WTC11 (cell line): ENCODE measurements around the gene CEP126. TPM values are rescaled to one million over a fixed set of nuclear protein-coding genes. Genes with fewer than 3 reads are reported as not detected.

Experiments used
- ATAC-seq: fragments of 200-7000 bp; cut with Tn5 transposase; 2 replicates; pipeline ENCODE4 v1.10.0; 2021; ENCODE audit warnings: mild to moderate bottlenecking, moderate library complexity
- CTCF ChIA-PET: fragments of 300-600 bp; sonication (Branson Sonifier 250); formaldehyde crosslinking; loops from one replicate; lab custom pipeline; 2021; ENCODE audit warnings: antibody characterized with exemption; lab: Charles Lee
- POLR2A ChIA-PET: fragments of 350-600 bp; sonication (Branson Sonifier 250); formaldehyde crosslinking; loops from one replicate; lab custom pipeline; 2021; ENCODE audit warnings: antibody characterized with exemption; lab: Charles Lee
- DNase-seq: peaks from one replicate; pipeline ENCODE4 v3.0.0; 2021; ENCODE audit warnings: low spot score
- H3K27ac Mint-ChIP-seq: 2 replicates; pipeline ENCODE4 v1.8.0; 2021; ENCODE audit warnings: mixed read lengths
- H3K27me3 Mint-ChIP-seq: 2 replicates; pipeline ENCODE4 v1.8.0; 2021; ENCODE audit warnings: low read depth, mild to moderate bottlenecking, moderate library complexity, mixed read lengths
- H3K36me3 Mint-ChIP-seq: 2 replicates; pipeline ENCODE4 v1.8.0; 2021; ENCODE audit warnings: mixed read lengths
- H3K4me1 Mint-ChIP-seq: 2 replicates; pipeline ENCODE4 v1.8.0; 2022; ENCODE audit warnings: mixed read lengths
- H3K4me3 Mint-ChIP-seq: 2 replicates; pipeline ENCODE4 v1.8.0; 2021; ENCODE audit warnings: mild to moderate bottlenecking, moderate library complexity, mixed read lengths
- H3K9me3 Mint-ChIP-seq: 2 replicates; pipeline ENCODE4 v1.8.0; 2021; ENCODE audit warnings: mixed read lengths
- ATF6 ChIP-seq: sonication (generic); formaldehyde crosslinking; IDR thresholded peaks from 2 replicates; pipeline ENCODE4 v1.8.1; 2023; ENCODE audit warnings: mild to moderate bottlenecking, missing genetic modification reagents
- CBFB ChIP-seq: sonication (generic); formaldehyde crosslinking; IDR thresholded peaks from 2 replicates; pipeline ENCODE4 v1.8.1; 2022; ENCODE audit warnings: mild to moderate bottlenecking, low read depth, missing genetic modification reagents
- CREM ChIP-seq: sonication (generic); formaldehyde crosslinking; IDR thresholded peaks from 2 replicates; pipeline ENCODE4 v1.8.1; 2022; ENCODE audit warnings: mild to moderate bottlenecking, missing genetic modification reagents, moderate library complexity
- E2F1 ChIP-seq: sonication (generic); formaldehyde crosslinking; IDR thresholded peaks from 2 replicates; pipeline ENCODE4 v1.8.0; 2022; ENCODE audit warnings: mild to moderate bottlenecking, missing genetic modification reagents
- EMX1 ChIP-seq: fragments of 250-450 bp; sonication (Bioruptor Pico); IDR thresholded peaks from 2 replicates; pipeline ENCODE4 v1.8.0; 2021; ENCODE audit warnings: mild to moderate bottlenecking
- ERG ChIP-seq: fragments of 250-450 bp; sonication (Bioruptor Pico); IDR thresholded peaks from 2 replicates; pipeline ENCODE4 v1.8.0; 2021; ENCODE audit warnings: mild to moderate bottlenecking
- HMGXB4 ChIP-seq: sonication (generic); formaldehyde crosslinking; IDR thresholded peaks from 2 replicates; pipeline ENCODE4 v1.8.1; 2023; ENCODE audit warnings: mild to moderate bottlenecking, moderate library complexity, missing genetic modification reagents
- JAZF1 ChIP-seq: fragments of 250-450 bp; sonication (Bioruptor Pico); IDR thresholded peaks from 2 replicates; pipeline ENCODE4 v1.9.0; 2021; ENCODE audit warnings: moderate library complexity, mild to moderate bottlenecking, inconsistent platforms
- NFE2L1 ChIP-seq: sonication (generic); formaldehyde crosslinking; IDR thresholded peaks from 2 replicates; pipeline ENCODE4 v1.8.1; 2023; ENCODE audit warnings: missing genetic modification reagents
- SMAD4 ChIP-seq: sonication (generic); formaldehyde crosslinking; IDR thresholded peaks from 2 replicates; pipeline ENCODE4 v1.8.0; 2022; ENCODE audit warnings: mild to moderate bottlenecking, missing genetic modification reagents
- SP1 ChIP-seq: sonication (generic); formaldehyde crosslinking; conservative IDR thresholded peaks from 2 replicates; pipeline ENCODE4 v1.8.1; 2022; ENCODE audit warnings: missing genetic modification reagents
- TP53 ChIP-seq: sonication (generic); formaldehyde crosslinking; IDR thresholded peaks from 2 replicates; pipeline ENCODE4 v1.8.1; 2023; ENCODE audit warnings: mild to moderate bottlenecking, missing genetic modification reagents
- ZNF138 ChIP-seq: sonication (generic); formaldehyde crosslinking; conservative IDR thresholded peaks from 2 replicates; pipeline ENCODE4 v1.8.1; 2022; ENCODE audit warnings: mild to moderate bottlenecking, moderate library complexity, missing genetic modification reagents
- ZNF232 ChIP-seq: sonication (generic); formaldehyde crosslinking; IDR thresholded peaks from 2 replicates; pipeline ENCODE4 v1.8.0; 2022; ENCODE audit warnings: mild to moderate bottlenecking, missing genetic modification reagents
- total RNA-seq: library from RNA; stranded (reverse); gene quantifications from 3 replicates; pipeline ENCODE4 v1.2.3, GENCODE V29; 2021
- TF ChIP-seq, protein P1 (sequence below): fragments of 200-600 bp; IDR thresholded peaks from 2 replicates; pipeline ENCODE4 v1.8.0; 2022; ENCODE audit warnings: antibody characterized with exemption

CEP126 gene
- total RNA-seq, 1 experiment from 2014 or later = 2.4 TPM

DNA sequence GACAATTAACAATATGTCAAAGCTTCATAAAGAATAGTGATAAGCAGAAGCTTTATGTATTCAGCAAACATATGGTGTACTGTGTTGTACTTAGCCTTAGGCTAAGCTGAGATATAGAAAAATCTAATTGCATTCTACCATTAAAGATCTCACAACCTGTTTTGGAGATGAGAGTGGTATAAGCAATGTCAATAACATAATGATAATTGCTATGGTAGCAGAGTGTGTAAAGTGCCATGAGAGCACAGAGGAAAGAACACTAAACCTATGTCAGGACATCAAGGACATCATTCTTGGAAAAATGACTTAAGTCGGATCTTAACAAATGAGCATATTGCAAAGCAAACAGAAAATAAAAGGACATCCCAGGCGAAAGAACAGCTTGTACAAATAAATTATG, 30.1 kb downstream of the CEP126 start (continued):
- TF ChIP-seq ZNF232 (CRISPR knock-in tag) (no peak), SP1 (CRISPR knock-in tag) (no peak), EMX1 (no peak), CREM (CRISPR knock-in tag) (no peak), E2F1 (no peak), NFE2L1 (CRISPR knock-in tag) (no peak)

DNA sequence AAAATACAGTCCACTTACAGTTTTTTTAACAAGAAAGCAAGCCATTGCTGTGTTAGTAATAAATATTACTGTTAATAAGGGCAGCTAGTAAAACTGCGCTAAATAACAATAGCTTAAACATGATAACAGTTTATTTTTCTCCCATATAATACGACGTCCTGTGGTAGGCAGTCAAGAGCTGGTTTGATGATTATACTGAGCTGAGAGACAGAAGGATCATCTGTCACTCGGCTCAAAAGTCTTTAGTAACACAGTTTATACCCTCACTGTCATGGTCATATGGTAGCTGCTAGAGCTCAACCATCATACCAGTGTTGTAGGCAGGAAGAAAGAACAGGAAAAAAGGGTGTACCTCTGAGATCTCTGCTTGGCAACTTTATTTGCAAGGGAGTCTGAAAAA, 30.6 kb downstream of the CEP126 start:
- TF ChIP-seq HMGXB4 (CRISPR knock-in tag) (no peak), ATF6 (CRISPR knock-in tag) (no peak), CBFB (CRISPR knock-in tag) (no peak)
- TF ChIP-seq, all 79 proteins: peak for 0
- no peak for ATAC-seq
- POLR2A ChIA-PET = no interaction called here
- Mint-ChIP-seq H3K4me1 (no peaks in the 10 kb centered on the region), H3K36me3 (no peaks in the 10 kb centered on the region), H3K9me3 (no peaks in the 10 kb centered on the region), H3K27me3 (no peaks in the 10 kb centered on the region), H3K27ac (no peak overlapping the region), H3K4me3 (no peak overlapping the region)
- CTCF ChIA-PET = interaction anchor here (1.5 to 2.1 kb wide), 2 partner anchors 16 to 62 kb away, joined by 3 to 10 read pairs; no protein-coding TSS in a partner anchor
- DNase-seq = no peak

GRCh38 chr11:101949680-101950220, 34.9 kb downstream of the CEP126 start:
- Mint-ChIP-seq H3K9me3 (no peaks in the 10 kb centered on the region), H3K36me3 (no peaks in the 10 kb centered on the region), H3K27ac (no peak overlapping the region), H3K27me3 (no peaks in the 10 kb centered on the region), H3K4me3 (no peak overlapping the region), H3K4me1 (no peaks in the 10 kb centered on the region)
- ATAC-seq = no peak
- no peak for DNase-seq
- ChIA-PET POLR2A (no interaction called here), CTCF (no interaction called here)
- TF ChIP-seq ERG (CRISPR knock-in tag) = no peak
- no peak for TF ChIP-seq SMAD4 (CRISPR knock-in tag)
- TF ChIP-seq, protein P1, sequence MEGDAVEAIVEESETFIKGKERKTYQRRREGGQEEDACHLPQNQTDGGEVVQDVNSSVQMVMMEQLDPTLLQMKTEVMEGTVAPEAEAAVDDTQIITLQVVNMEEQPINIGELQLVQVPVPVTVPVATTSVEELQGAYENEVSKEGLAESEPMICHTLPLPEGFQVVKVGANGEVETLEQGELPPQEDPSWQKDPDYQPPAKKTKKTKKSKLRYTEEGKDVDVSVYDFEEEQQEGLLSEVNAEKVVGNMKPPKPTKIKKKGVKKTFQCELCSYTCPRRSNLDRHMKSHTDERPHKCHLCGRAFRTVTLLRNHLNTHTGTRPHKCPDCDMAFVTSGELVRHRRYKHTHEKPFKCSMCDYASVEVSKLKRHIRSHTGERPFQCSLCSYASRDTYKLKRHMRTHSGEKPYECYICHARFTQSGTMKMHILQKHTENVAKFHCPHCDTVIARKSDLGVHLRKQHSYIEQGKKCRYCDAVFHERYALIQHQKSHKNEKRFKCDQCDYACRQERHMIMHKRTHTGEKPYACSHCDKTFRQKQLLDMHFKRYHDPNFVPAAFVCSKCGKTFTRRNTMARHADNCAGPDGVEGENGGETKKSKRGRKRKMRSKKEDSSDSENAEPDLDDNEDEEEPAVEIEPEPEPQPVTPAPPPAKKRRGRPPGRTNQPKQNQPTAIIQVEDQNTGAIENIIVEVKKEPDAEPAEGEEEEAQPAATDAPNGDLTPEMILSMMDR = no peak
- TF ChIP-seq ZNF138 (CRISPR knock-in tag) = no peak
- TF ChIP-seq JAZF1 = no peak
- TF ChIP-seq TP53 (CRISPR knock-in tag) = no peak
